ENCODE measurements around the gene ANKRD33B.

ANKRD33B gene

GRCh38 chr5:10668697-10669096, 104.8 kb downstream of the ANKRD33B start:
- no peak for TF ChIP-seq CTCF (IDR thresholded peaks at IDR 0.05; ENCODE audit: borderline replicate concordance, insufficient read depth, low read depth, low read length)
- no peak overlapping the region for H3K4me3 ChIP-seq (ENCODE audit: low read depth, low read length)

GRCh38 chr5:10669983-10670382, 106.1 kb downstream of the ANKRD33B start:
- TF ChIP-seq CTCF (IDR thresholded peaks at IDR 0.05; ENCODE audit: borderline replicate concordance, insufficient read depth, low read depth, low read length) = no peak
- H3K4me3 ChIP-seq (ENCODE audit: low read depth, low read length) = no peak overlapping the region

GRCh38 chr5:10671041-10672008, 107.5 kb downstream of the ANKRD33B start:
- H3K4me3 ChIP-seq (ENCODE audit: low read depth, low read length) = no peak overlapping the region
- TF ChIP-seq CTCF (IDR thresholded peaks at IDR 0.05; ENCODE audit: borderline replicate concordance, insufficient read depth, low read depth, low read length) = no peak

- no peak for TF ChIP-seq CTCF (IDR thresholded peaks at IDR 0.05; ENCODE audit: borderline replicate concordance, insufficient read depth, low read depth, low read length)
- no peak overlapping the region for H3K4me3 ChIP-seq (ENCODE audit: low read depth, low read length)
Observed at GRCh38 chr5:10672146-10673016, 108.5 kb downstream of the ANKRD33B start.

- no peak overlapping the region for H3K4me3 ChIP-seq (ENCODE audit: low read depth, low read length)
- TF ChIP-seq CTCF (IDR thresholded peaks at IDR 0.05; ENCODE audit: borderline replicate concordance, insufficient read depth, low read depth, low read length) = no peak
Observed at GRCh38 chr5:10673017-10673389, 109.1 kb downstream of the ANKRD33B start.

GRCh38 chr5:10673407-10673806, 109.5 kb downstream of the ANKRD33B start:
- H3K4me3 ChIP-seq (ENCODE audit: low read depth, low read length) = no peak overlapping the region
- TF ChIP-seq CTCF (IDR thresholded peaks at IDR 0.05; ENCODE audit: borderline replicate concordance, insufficient read depth, low read depth, low read length) = no peak

Measured in GM12875 (cell line).